ENCODE measurements around the gene CCNA2. TPM values are rescaled to one million over a fixed set of nuclear protein-coding genes. Genes with fewer than 3 reads are reported as not detected.

Gene CCNA2
- total RNA-seq, 4 donors from 2014 or later = 11.6 to 43.5 (median 22.6) TPM

DNA sequence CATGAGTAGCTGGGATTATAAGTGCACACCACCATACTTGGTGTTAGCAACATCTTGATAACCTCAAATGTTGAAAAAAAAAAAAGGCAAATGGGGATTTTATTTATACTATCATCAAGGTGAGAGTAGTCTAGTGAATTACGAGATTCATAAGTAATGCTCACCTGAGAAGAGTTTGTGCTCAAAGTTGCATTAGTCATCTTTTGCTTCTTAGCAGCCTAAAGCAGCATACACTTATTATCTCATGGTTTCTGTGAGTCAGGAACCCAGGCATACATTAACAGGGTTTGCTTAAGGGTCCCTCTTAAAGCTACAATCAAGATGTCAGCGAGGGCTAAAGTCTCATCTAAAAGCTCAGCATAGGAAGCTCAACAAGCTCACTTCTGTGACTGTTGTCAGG, 30.7 kb downstream of the CCNA2 start:
- Histone ChIP-seq H3K36me3 (no peaks in the 10 kb centered on the region), H3K27me3 (peaks cover 0 to 33% (median 0%) of the 10 kb centered on the region in 4 donors), H3K4me1 (no peaks in the 10 kb centered on the region), H3K27ac (no peak overlapping the region), H3K9me3 (no peaks in the 10 kb centered on the region), H3K4me3 (no peak overlapping the region)
- no peak for DNase-seq
- intact Hi-C loops (cut with DNase I) = no loop called here
- TF ChIP-seq POLR2A (IDR thresholded peaks at IDR 0.05) (no peak), CTCF (IDR thresholded peaks at IDR 0.05) (no peak)
- WGBS, 2 donors = 70 to 85% methylated on average over 2 of the region's 2 CpGs

DNA sequence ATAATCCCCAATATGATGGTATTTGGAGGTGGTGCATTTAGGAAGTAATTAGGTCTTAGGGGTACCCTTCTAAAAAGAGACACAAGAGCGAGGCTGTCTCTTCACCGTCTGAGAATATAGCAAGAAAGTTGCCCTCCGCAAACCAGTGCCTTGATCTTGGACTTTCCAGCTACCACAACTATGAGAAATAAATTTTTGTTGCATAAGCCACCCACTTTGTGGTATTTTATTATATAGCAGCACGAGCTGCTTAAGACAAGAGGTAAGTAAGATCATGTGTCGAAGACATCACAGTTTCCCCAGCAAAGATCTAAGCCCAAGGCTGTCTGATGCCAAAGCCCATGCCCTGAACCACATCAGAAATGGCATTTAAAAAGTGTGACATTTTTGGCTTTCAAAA, 32.2 kb downstream of the CCNA2 start:
- TF ChIP-seq POLR2A (IDR thresholded peaks at IDR 0.05) (no peak), CTCF (IDR thresholded peaks at IDR 0.05) (no peak)
- DNase-seq = no peak
- H3K27me3 ChIP-seq = peaks cover 0 to 38% (median 0%) of the 10 kb centered on the region in 4 donors
- H3K36me3 ChIP-seq = no peaks in the 10 kb centered on the region
- intact Hi-C loops (cut with DNase I) = no loop called here
- H3K27ac ChIP-seq = no peak overlapping the region
- no peaks in the 10 kb centered on the region for H3K4me1 ChIP-seq
- H3K4me3 ChIP-seq = no peak overlapping the region
- no peaks in the 10 kb centered on the region for H3K9me3 ChIP-seq
- WGBS, 2 donors = 77 to 82% methylated on average over 5 of the region's 5 CpGs

GRCh38 chr4:121790976-121791375, 32.7 kb downstream of the CCNA2 start:
- no peak for TF ChIP-seq POLR2A (IDR thresholded peaks at IDR 0.05)
- TF ChIP-seq CTCF (IDR thresholded peaks at IDR 0.05) = no peak
- no peak overlapping the region for H3K27ac ChIP-seq
- no peak overlapping the region for H3K4me3 ChIP-seq
- peaks cover 0 to 38% (median 0%) of the 10 kb centered on the region in 4 donors for H3K27me3 ChIP-seq
- no peaks in the 10 kb centered on the region for H3K9me3 ChIP-seq
- DNase-seq = no peak
- no peaks in the 10 kb centered on the region for H3K4me1 ChIP-seq
- intact Hi-C loops (cut with DNase I) = no loop called here
- no peaks in the 10 kb centered on the region for H3K36me3 ChIP-seq

GRCh38 chr4:121789960-121790829, 33.5 kb downstream of the CCNA2 start:
- H3K9me3 ChIP-seq = no peaks in the 10 kb centered on the region
- no peaks in the 10 kb centered on the region for H3K4me1 ChIP-seq
- no peaks in the 10 kb centered on the region for H3K36me3 ChIP-seq
- 55 to 57% methylated on average over 3 of the region's 3 CpGs for WGBS, 2 donors
- no peak overlapping the region for H3K27ac ChIP-seq
- intact Hi-C loops (cut with DNase I) = no loop called here
- DNase-seq = no peak
- no peak for TF ChIP-seq POLR2A (IDR thresholded peaks at IDR 0.05)
- no peak for TF ChIP-seq CTCF (IDR thresholded peaks at IDR 0.05)
- H3K27me3 ChIP-seq = peaks cover 0 to 34% (median 0%) of the 10 kb centered on the region in 4 donors
- no peak overlapping the region for H3K4me3 ChIP-seq

- Histone ChIP-seq H3K4me1 (no peaks in the 10 kb centered on the region), H3K27ac (no peak overlapping the region), H3K4me3 (no peak overlapping the region), H3K27me3 (peaks cover 0 to 29% (median 0%) of the 10 kb centered on the region in 4 donors), H3K9me3 (peaks cover 0 to under 1% (median 0%) of the 10 kb centered on the region in 3 donors), H3K36me3 (no peaks in the 10 kb centered on the region)
- intact Hi-C loops (cut with DNase I) = no loop called here
- 100% methylated on average over 1 of the region's 1 CpG for WGBS, 2 donors
- DNase-seq = no peak
- TF ChIP-seq POLR2A (IDR thresholded peaks at IDR 0.05) (no peak), CTCF (IDR thresholded peaks at IDR 0.05) (no peak)
These were observed 34.2 kb downstream of the CCNA2 start for GRCh38 chr4:121789455-121789854.
